GM12878 (cell line): ENCODE measurements around the gene KLHL5. TPM values are rescaled to one million over a fixed set of nuclear protein-coding genes. Genes with fewer than 3 reads are reported as not detected.

ENCODE experiments used
- BACH1 ChIP-seq: fragments of 450-650 bp; IDR thresholded peaks from 2 replicates; pipeline ENCODE4 v1.6.1; 2017; ENCODE audit warnings: mild to moderate bottlenecking, borderline replicate concordance
- BHLHE40 ChIP-seq, 2 experiments: fragments of 450-650 bp in 1 of 2; IDR thresholded peaks; 2 replicates each; pipeline ENCODE4 v1.6.1; 2011 to 2017; ENCODE audit warnings: low read depth in 2 of 2, borderline replicate concordance in 1 of 2, improper control_type of control experiment in 1 of 2, low read length in 1 of 2, mild to moderate bottlenecking in 1 of 2
- CEBPZ ChIP-seq: fragments of 150-350 bp; IDR thresholded peaks from 2 replicates; pipeline ENCODE4 v1.6.1; 2016; ENCODE audit warnings: low read depth, low read length
- CREB1 ChIP-seq: IDR thresholded peaks from 2 replicates; pipeline ENCODE4 v1.6.1; 2012; ENCODE audit warnings: low read depth, mild to moderate bottlenecking, inconsistent platforms
- E2F8 ChIP-seq: fragments of 450-650 bp; IDR thresholded peaks from 2 replicates; pipeline ENCODE4 v1.6.1; 2018; ENCODE audit warnings: mild to moderate bottlenecking, low read depth, moderate library complexity; ENCODE audit not compliant: partially characterized antibody
- FOXM1 ChIP-seq: IDR thresholded peaks from 2 replicates; pipeline ENCODE4 v1.6.1; 2012; ENCODE audit warnings: low read depth, mild to moderate bottlenecking, inconsistent platforms, low read length, moderate library complexity
- GABPA ChIP-seq: IDR thresholded peaks from 2 replicates; pipeline ENCODE4 v1.6.1; 2014; ENCODE audit warnings: antibody characterized with exemption, low read depth, mild to moderate bottlenecking, inconsistent platforms
- IRF3 ChIP-seq: fragments of 450-650 bp; IDR thresholded peaks from 2 replicates; pipeline ENCODE4 v1.6.1; 2014; ENCODE audit warnings: mild to moderate bottlenecking
- KLF5 ChIP-seq: fragments of 450-650 bp; IDR thresholded peaks from 2 replicates; pipeline ENCODE4 v1.6.1; 2014; ENCODE audit warnings: mild to moderate bottlenecking; ENCODE audit not compliant: partially characterized antibody
- MAX ChIP-seq: IDR thresholded peaks from 2 replicates; pipeline ENCODE4 v1.6.1; 2012; ENCODE audit warnings: low read depth, low read length, improper control_type of control experiment
- MEF2B ChIP-seq: fragments of 450-650 bp; IDR thresholded peaks from 2 replicates; pipeline ENCODE4 v1.6.1; 2018; ENCODE audit warnings: mild to moderate bottlenecking, moderate library complexity; ENCODE audit not compliant: partially characterized antibody, poor library complexity, severe bottlenecking
- NBN ChIP-seq: fragments of 450-650 bp; IDR thresholded peaks from 2 replicates; pipeline ENCODE4 v1.6.1; 2016
- NRF1 ChIP-seq: conservative IDR thresholded peaks from 2 replicates; pipeline ENCODE4 v1.6.1; 2011; ENCODE audit warnings: mild to moderate bottlenecking, low read depth, low read length, improper control_type of control experiment
- PAX8 ChIP-seq: fragments of 450-650 bp; IDR thresholded peaks from 2 replicates; pipeline ENCODE4 v1.6.1; 2017; ENCODE audit warnings: mild to moderate bottlenecking, moderate library complexity
- PBX3 ChIP-seq: IDR thresholded peaks from 2 replicates; pipeline ENCODE4 v1.6.1; 2011; ENCODE audit warnings: mild to moderate bottlenecking, low read depth, low read length, moderate library complexity; ENCODE audit not compliant: insufficient replicate concordance
- POLR2AphosphoS5 ChIP-seq: IDR thresholded peaks from 2 replicates; pipeline ENCODE4 v1.6.1; 2011; ENCODE audit warnings: mild to moderate bottlenecking, low read length, inconsistent platforms
- SMAD1 ChIP-seq: fragments of 450-650 bp; IDR thresholded peaks from 2 replicates; pipeline ENCODE4 v1.6.1; 2018; ENCODE audit warnings: mild to moderate bottlenecking, low read depth; ENCODE audit not compliant: partially characterized antibody
- SREBF1 ChIP-seq: IDR thresholded peaks from 2 replicates; pipeline ENCODE4 v1.6.1; 2012; ENCODE audit warnings: mild to moderate bottlenecking, low read length
- ZNF207 ChIP-seq: fragments of 450-650 bp; IDR thresholded peaks from 2 replicates; pipeline ENCODE4 v1.6.1; 2014; ENCODE audit warnings: antibody characterized with exemption, mild to moderate bottlenecking, borderline replicate concordance
- ZNF274 ChIP-seq: IDR thresholded peaks from one replicate; pipeline ENCODE4 v1.8.0; 2011; ENCODE audit not compliant: insufficient read length, insufficient read depth
- ZNF622 ChIP-seq: fragments of 450-650 bp; IDR thresholded peaks from 2 replicates; pipeline ENCODE4 v1.6.1; 2017; ENCODE audit warnings: mild to moderate bottlenecking, inconsistent platforms
- polyA plus RNA-seq, 11 experiments: library from polyadenylated mRNA; depleted of rRNA in 4 of 11; unstranded in 6 of 11; stranded (reverse) in 5 of 11; fragments of >200 nt; fragmentation: Nextera tagmentation in 4 of 11; fragmentation: Illumina TruSeq in 1 of 11; extraction: Ambion mirVana in 4 of 11; extraction: Trizol in 1 of 11; gene quantifications; 1 replicate in 1 of 11; 2 replicates in 10 of 11; pipeline versions ENCODE4 v1.2.1 to v1.2.3, GENCODE V29; 2011 to 2016; ENCODE audit warnings: inconsistent platforms in 2 of 11, missing spikeins in 2 of 11, low read depth in 1 of 11
- total RNA-seq, 4 experiments: library from RNA; depleted of rRNA in 3 of 4; stranded (reverse); fragments of >200 nt in 3 of 4; fragmentation: Illumina TruSeq in 1 of 4; extraction: Trizol in 1 of 4; gene quantifications; 2 replicates each; pipeline versions ENCODE4 v1.2.1 to v1.2.3, GENCODE V29; 2013 to 2021

Gene KLHL5
- total and polyA plus RNA-seq, 10 of the 15 experiments (the other 5 are each of a cell fraction or from before 2014, with no cell fraction given): 4.7 to 27.3 (median 12.6) TPM

GRCh38 chr4:39032218-39033085 is 29.6 kb upstream of the KLHL5 start, which contains the start of gene TMEM156 (continued):
- TF ChIP-seq CEBPZ (no peak), MEF2B (no peak), FOXM1 (peak; percentile 70), BACH1 (no peak), ZNF274 (no peak), NBN (peak; percentile 93), GABPA (peak; percentile 66), BHLHE40 (IDR thresholded peaks at IDR 0.05; ENCODE audit: borderline replicate concordance in 1 of 2, low read depth in 2 of 2, low read length in 1 of 2) (0 out of 4 replicates have a peak, but pooled peaks of 1 of the 2 experiments have one; percentile 61), POLR2AphosphoS5 (0 out of 2 replicates have a peak, but pooled peaks have one; percentile 45), PAX8 (no peak), IRF3 (no peak), PBX3 (peak; percentile 38), NRF1 (no peak), ZNF207 (no peak), E2F8 (no peak), SMAD1 (peak; percentile 62), CREB1 (peak; percentile 72), KLF5 (no peak), SREBF1 (no peak; the same call in 1 of the 2 replicates), MAX (peak; percentile 49; the same call in 1 of the 2 replicates), ZNF622 (no peak)
